ENCODE results near the gene CRHR1.

GRCh38 chr17:45734598-45734997, 49.5 kb upstream of the CRHR1 start:
- TF ChIP-seq, protein P1, sequence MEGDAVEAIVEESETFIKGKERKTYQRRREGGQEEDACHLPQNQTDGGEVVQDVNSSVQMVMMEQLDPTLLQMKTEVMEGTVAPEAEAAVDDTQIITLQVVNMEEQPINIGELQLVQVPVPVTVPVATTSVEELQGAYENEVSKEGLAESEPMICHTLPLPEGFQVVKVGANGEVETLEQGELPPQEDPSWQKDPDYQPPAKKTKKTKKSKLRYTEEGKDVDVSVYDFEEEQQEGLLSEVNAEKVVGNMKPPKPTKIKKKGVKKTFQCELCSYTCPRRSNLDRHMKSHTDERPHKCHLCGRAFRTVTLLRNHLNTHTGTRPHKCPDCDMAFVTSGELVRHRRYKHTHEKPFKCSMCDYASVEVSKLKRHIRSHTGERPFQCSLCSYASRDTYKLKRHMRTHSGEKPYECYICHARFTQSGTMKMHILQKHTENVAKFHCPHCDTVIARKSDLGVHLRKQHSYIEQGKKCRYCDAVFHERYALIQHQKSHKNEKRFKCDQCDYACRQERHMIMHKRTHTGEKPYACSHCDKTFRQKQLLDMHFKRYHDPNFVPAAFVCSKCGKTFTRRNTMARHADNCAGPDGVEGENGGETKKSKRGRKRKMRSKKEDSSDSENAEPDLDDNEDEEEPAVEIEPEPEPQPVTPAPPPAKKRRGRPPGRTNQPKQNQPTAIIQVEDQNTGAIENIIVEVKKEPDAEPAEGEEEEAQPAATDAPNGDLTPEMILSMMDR (IDR thresholded peaks at IDR 0.05), result no peak
- TF ChIP-seq SIN3A (IDR thresholded peaks at IDR 0.05; ENCODE audit: borderline replicate concordance, insufficient read depth, low read depth, low read length) (no peak), POLR2AphosphoS5 (IDR thresholded peaks at IDR 0.05; ENCODE audit: low read depth, low read length) (no peak), TCF7L2 (IDR thresholded peaks at IDR 0.05; ENCODE audit: low read depth, low read length) (no peak)

Measured in Panc1 (cell line).